Caco-2 (cell line): Measurements from ENCODE around the gene TMEM250. TPM values are rescaled to one million over a fixed set of nuclear protein-coding genes. Genes with fewer than 3 reads are reported as not detected.

Experiments
- BruUV-seq: library from RNA; stranded (reverse); fragments of 400-500 nt; replicated peaks from 2 replicates; lab custom pipeline; 2021; lab: Mats Ljungman, UMichigan
- CTCF ChIA-PET: fragments of 300-600 bp; sonication (Branson Sonifier 250); formaldehyde crosslinking; loops from one replicate; lab custom pipeline; 2022; ENCODE audit warnings: antibody characterized with exemption; lab: Charles Lee
- POLR2A ChIA-PET: fragments of 300-600 bp; sonication (Branson Sonifier 250); formaldehyde crosslinking; loops from one replicate; lab custom pipeline; 2022; ENCODE audit warnings: antibody characterized with exemption; lab: Charles Lee
- DNase-seq, 2 experiments: peaks; one replicate each; pipeline versions ENCODE4 v3.0.0 to v3.0.0-alpha.2; 2020 to 2022
- H3K27me3 ChIP-seq: replicated peaks from 2 replicates; pipeline ENCODE4 v1.6.0; 2011; ENCODE audit warnings: low read length; ENCODE audit not compliant: control insufficient read depth, insufficient read depth
- H3K36me3 ChIP-seq: 2 replicates; pipeline ENCODE4 v1.5.1; 2011; ENCODE audit warnings: low read length; ENCODE audit not compliant: control insufficient read depth, insufficient read depth
- H3K4me1 ChIP-seq: fragments of 250-450 bp; sonication (Bioruptor Pico); 2 replicates; pipeline ENCODE4 v1.5.1; 2020; ENCODE audit warnings: mild to moderate bottlenecking
- H3K4me3 ChIP-seq: 2 replicates; pipeline ENCODE4 v1.5.1; 2011; ENCODE audit warnings: low read depth, mild to moderate bottlenecking, control low read depth, low read length
- H3K9me3 ChIP-seq: fragments of 250-450 bp; sonication (Bioruptor Pico); 2 replicates; pipeline ENCODE4 v1.5.1; 2020; ENCODE audit warnings: mild to moderate bottlenecking, moderate library complexity
- H3K27ac Mint-ChIP-seq: one replicate; pipeline ENCODE4 v1.8.0; 2022; ENCODE audit warnings: mixed read lengths; ENCODE audit not compliant: unreplicated experiment
- H3K27me3 Mint-ChIP-seq: one replicate; pipeline ENCODE4 v1.8.0; 2022; ENCODE audit warnings: mixed read lengths; ENCODE audit not compliant: insufficient read depth, unreplicated experiment
- H3K36me3 Mint-ChIP-seq: one replicate; pipeline ENCODE4 v1.8.0; 2022; ENCODE audit warnings: mild to moderate bottlenecking, mixed read lengths; ENCODE audit not compliant: insufficient read depth, unreplicated experiment
- H3K4me1 Mint-ChIP-seq: one replicate; pipeline ENCODE4 v1.8.0; 2022; ENCODE audit warnings: low read depth, mixed read lengths; ENCODE audit not compliant: unreplicated experiment
- H3K4me3 Mint-ChIP-seq: one replicate; pipeline ENCODE4 v1.8.0; 2022; ENCODE audit warnings: mild to moderate bottlenecking, moderate library complexity, mixed read lengths; ENCODE audit not compliant: unreplicated experiment
- H3K9me3 Mint-ChIP-seq: one replicate; pipeline ENCODE4 v1.8.0; 2022; ENCODE audit warnings: mixed read lengths; ENCODE audit not compliant: unreplicated experiment
- CTCF ChIP-seq, 2 experiments: fragments of 200-600 bp in 1 of 2; IDR thresholded peaks; 1 replicate in 1 of 2; 2 replicates in 1 of 2; pipeline versions ENCODE4 v1.5.1 to v1.8.0; 2011 to 2022; ENCODE audit warnings: antibody characterized with exemption in 1 of 2, control low read depth in 1 of 2, inconsistent platforms in 1 of 2, low read depth in 1 of 2, low read length in 1 of 2, mild to moderate bottlenecking in 1 of 2, moderate library complexity in 1 of 2; ENCODE audit not compliant: insufficient read depth in 1 of 2, severe bottlenecking in 1 of 2, unreplicated experiment in 1 of 2
- intact Hi-C: fragments of 100-400 bp; cut with micrococcal nuclease; formaldehyde crosslinking; loops from one replicate; pipeline ENCODE4 v1.10.0; 2022; ENCODE audit not compliant: unreplicated experiment
- total RNA-seq: library from RNA; stranded (reverse); gene quantifications from 2 replicates; pipeline ENCODE4 v1.2.3, GENCODE V29; 2022

TMEM250 gene
- total RNA-seq, 1 experiment from 2014 or later = 38.2 TPM

GRCh38 chr9:136108648-136109266 lies 9.9 kb downstream of the TMEM250 start:
- H3K36me3 ChIP-seq = no peaks in the 10 kb centered on the region
- no peaks in the 10 kb centered on the region for H3K27me3 ChIP-seq
- H3K27me3 Mint-ChIP-seq = no peaks in the 10 kb centered on the region
- peaks cover 24% of the 10 kb centered on the region for H3K4me1 ChIP-seq
- no peaks in the 10 kb centered on the region for H3K9me3 ChIP-seq
- no peaks in the 10 kb centered on the region for H3K9me3 Mint-ChIP-seq
- DNase-seq = no peak
- CTCF ChIA-PET = interaction anchor here (1.2 kb wide), 1 partner anchor 11 kb away, joined by 5 read pairs; no protein-coding TSS in a partner anchor
- peak overlapping the region; percentile 69 for H3K4me3 Mint-ChIP-seq
- no TSS peak for BruUV-seq
- TF ChIP-seq CTCF (IDR thresholded peaks at IDR 0.05; ENCODE audit: insufficient read depth in 1 of 2, low read depth in 1 of 2, low read length in 1 of 2, severe bottlenecking in 1 of 2, unreplicated experiment in 1 of 2) = no peak
- peak overlapping the region; percentile 40; the same call in 1 of the 2 replicates for H3K4me3 ChIP-seq
- no peak overlapping the region for H3K27ac Mint-ChIP-seq
- POLR2A ChIA-PET = no interaction called here
- intact Hi-C loops = loop anchor here (1.0 kb wide), 1 partner anchor 11 kb away; no protein-coding TSS in a partner anchor
- H3K36me3 Mint-ChIP-seq = peaks cover 7% of the 10 kb centered on the region
- no peaks in the 10 kb centered on the region for H3K4me1 Mint-ChIP-seq

GRCh38 chr9:136107953-136108647 lies 10.6 kb downstream of the TMEM250 start:
- ChIA-PET CTCF (interaction anchor here (1.2 kb wide), 1 partner anchor 11 kb away, joined by 5 read pairs; no protein-coding TSS in a partner anchor), POLR2A (no interaction called here)
- Histone ChIP-seq H3K4me3 (no peak overlapping the region), H3K4me1 (peaks cover 24% of the 10 kb centered on the region), H3K9me3 (no peaks in the 10 kb centered on the region), H3K36me3 (no peaks in the 10 kb centered on the region), H3K27me3 (no peaks in the 10 kb centered on the region)
- intact Hi-C loops = no loop called here
- Mint-ChIP-seq H3K4me1 (no peaks in the 10 kb centered on the region), H3K9me3 (no peaks in the 10 kb centered on the region), H3K27me3 (no peaks in the 10 kb centered on the region), H3K27ac (no peak overlapping the region), H3K4me3 (no peak overlapping the region), H3K36me3 (no peaks in the 10 kb centered on the region)
- no peak for TF ChIP-seq CTCF (IDR thresholded peaks at IDR 0.05; ENCODE audit: insufficient read depth in 1 of 2, low read depth in 1 of 2, low read length in 1 of 2, severe bottlenecking in 1 of 2, unreplicated experiment in 1 of 2)
- no TSS peak for BruUV-seq
- no peak for DNase-seq

GRCh38 chr9:136107155-136107952 lies 11.3 kb downstream of the TMEM250 start:
- no peaks in the 10 kb centered on the region for H3K9me3 ChIP-seq
- TF ChIP-seq CTCF (IDR thresholded peaks at IDR 0.05; ENCODE audit: insufficient read depth in 1 of 2, low read depth in 1 of 2, low read length in 1 of 2, severe bottlenecking in 1 of 2, unreplicated experiment in 1 of 2) = no peak
- Mint-ChIP-seq H3K36me3 (no peaks in the 10 kb centered on the region), H3K27me3 (no peaks in the 10 kb centered on the region), H3K27ac (no peak overlapping the region), H3K9me3 (no peaks in the 10 kb centered on the region), H3K4me3 (no peak overlapping the region), H3K4me1 (no peaks in the 10 kb centered on the region)
- H3K36me3 ChIP-seq = no peaks in the 10 kb centered on the region
- POLR2A ChIA-PET = no interaction called here
- peaks cover 24% of the 10 kb centered on the region for H3K4me1 ChIP-seq
- H3K4me3 ChIP-seq = no peak overlapping the region
- BruUV-seq = no TSS peak
- DNase-seq = no peak
- no peaks in the 10 kb centered on the region for H3K27me3 ChIP-seq
- CTCF ChIA-PET = interaction anchor here (0.9 kb wide), 1 partner anchor 139 kb away, joined by 3 read pairs; no protein-coding TSS in a partner anchor
- intact Hi-C loops = no loop called here
